GM21526 (cell line): Measurements from ENCODE around the gene DCLK2.

ENCODE experiments used
- ATAC-seq: cut with Tn5 transposase; IDR thresholded peaks from one replicate; pipeline ENCODE4 v1.9.1; 2021; ENCODE audit warnings: moderate library complexity; ENCODE audit not compliant: unreplicated experiment, low FRiP score

The DCLK2 gene

GRCh38 chr4:150256225-150256620 lies 178.0 kb downstream of the DCLK2 start:
- no peak for ATAC-seq

GRCh38 chr4:150256841-150257730 lies 178.8 kb downstream of the DCLK2 start:
- ATAC-seq = no peak

DNA sequence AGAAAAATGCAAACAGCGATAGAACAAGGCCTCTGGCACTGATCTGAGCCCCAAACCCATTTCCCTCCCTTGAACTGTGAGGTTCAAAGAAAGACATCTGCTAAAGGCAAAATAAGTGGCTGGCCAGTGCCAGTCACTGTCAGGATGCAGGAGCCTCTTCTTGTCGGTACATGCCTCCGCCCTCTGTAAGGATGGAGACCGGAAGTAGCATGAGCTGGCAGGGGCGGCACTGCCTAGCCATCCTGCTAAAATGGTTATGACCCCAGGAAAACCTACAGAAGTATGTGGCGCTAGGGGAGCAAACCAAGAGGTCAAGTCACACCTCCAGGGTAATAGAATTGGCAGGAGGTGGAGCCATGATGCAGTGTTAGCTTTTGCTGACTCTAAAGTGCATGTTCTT lies 180.3 kb downstream of the DCLK2 start:
- ATAC-seq = no peak

- ATAC-seq = no peak
Observed at GRCh38 chr4:150259861-150260567, 181.8 kb downstream of the DCLK2 start.

DNA sequence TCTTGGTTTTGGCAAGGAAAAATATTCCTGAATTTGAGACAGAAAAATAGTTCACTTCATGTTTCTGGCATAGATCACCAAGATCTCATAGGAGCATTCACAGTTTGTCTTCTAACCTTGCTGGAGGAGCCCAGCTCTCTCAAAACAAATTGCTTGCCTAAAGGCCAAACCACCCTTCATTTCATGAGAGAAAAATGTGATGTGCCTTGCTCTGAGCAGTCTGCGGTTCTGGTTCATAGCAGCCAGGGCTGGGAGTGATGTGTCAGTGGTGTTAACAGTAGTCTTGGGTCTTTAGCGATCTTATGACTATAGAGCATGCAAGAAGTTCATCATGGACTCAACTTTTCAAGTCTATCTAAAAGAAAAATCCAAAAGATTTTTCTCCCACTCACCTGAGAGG lies 183.3 kb downstream of the DCLK2 start:
- no peak for ATAC-seq

- ATAC-seq = no peak
Observed at GRCh38 chr4:150262611-150263010, 184.4 kb downstream of the DCLK2 start.

DNA sequence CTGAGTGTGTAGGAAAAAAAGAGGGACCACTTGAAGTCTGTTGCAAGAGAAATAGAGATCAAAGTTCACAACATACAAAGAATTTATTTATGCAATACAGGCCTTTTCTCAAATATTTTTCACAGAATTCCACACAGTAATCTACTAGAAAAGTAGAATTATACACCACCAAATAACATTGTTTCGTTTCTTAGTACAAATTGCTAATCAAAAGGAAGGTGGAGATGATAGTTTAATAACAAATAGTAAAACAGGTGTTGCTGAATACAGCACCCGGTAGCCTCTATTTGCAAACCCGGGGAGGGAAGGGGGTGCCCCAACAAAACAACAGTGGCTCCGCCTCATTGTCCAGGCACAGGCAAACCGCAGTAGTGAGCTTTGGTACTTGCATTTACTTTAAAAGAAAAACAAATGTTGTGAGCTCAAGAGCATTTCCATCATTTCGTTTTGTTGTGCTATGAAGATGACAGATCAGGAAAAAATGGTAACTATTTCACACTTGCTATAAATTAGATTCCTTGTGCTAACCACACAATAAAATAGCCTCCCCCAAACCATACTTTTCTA lies 186.4 kb downstream of the DCLK2 start:
- no peak for ATAC-seq

DNA sequence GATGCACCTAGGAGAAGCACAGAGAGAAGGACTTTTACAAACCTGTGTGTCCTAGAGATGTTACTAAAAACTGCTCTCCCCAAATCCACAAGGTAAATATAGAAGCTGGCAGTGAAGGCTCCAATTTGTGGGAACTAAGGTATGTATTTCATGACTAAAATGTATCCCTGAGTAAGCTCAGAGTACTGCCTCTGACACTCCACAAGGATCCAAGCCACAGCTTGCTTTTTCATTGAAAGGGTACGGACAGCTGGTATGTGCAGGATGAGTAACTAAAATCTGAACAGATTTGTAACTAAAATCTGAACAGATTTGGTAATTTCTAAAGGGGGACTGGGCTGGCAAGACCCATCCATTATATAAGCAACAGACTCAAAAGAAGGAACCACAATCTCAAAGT lies 187.6 kb downstream of the DCLK2 start:
- ATAC-seq = no peak

DNA sequence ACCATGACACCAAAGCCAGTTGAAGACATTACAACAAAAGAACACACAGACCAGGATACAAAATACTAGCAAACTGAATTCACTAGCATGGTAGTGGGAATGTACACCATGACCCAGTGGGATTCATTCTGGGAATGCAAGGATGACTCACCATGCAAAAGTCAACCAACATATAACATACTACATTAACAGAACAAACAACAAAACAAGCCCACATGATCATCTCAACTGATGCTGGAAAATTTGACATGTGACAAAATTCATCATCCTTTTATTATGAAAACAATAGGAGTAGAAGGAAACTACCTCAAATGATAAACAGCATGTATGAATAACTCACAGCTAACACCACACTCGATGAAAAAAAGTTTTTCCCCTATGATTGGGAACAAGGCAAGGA lies 190.2 kb downstream of the DCLK2 start:
- no peak for ATAC-seq

- ATAC-seq = no peak
Observed at GRCh38 chr4:150278206-150278605, 200.0 kb downstream of the DCLK2 start.

GRCh38 chr4:150280081-150280895 lies 202.0 kb downstream of the DCLK2 start:
- ATAC-seq = no peak

GRCh38 chr4:150280975-150281374 lies 202.7 kb downstream of the DCLK2 start:
- no peak for ATAC-seq

GRCh38 chr4:150283689-150284088 lies 205.4 kb downstream of the DCLK2 start:
- no peak for ATAC-seq

DNA sequence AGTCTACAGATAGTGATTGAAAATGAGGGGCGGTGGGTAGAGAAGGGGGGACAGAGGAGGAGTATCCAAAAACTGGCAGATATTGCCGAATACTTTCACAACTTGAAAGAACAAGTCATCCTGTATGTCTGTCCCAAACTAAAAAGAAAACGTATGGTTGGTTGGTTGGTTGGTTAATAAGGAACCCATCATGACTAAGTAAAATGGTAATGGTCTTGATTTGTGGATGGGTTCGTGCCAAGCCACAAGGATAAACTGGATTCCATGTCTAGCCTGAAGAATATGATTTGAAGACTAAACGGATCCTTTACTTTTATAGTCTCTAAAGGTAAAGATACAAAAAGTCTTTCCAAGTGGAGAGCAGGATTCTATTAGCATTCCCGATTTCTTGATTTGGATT lies 208.4 kb downstream of the DCLK2 start:
- no peak for ATAC-seq

DNA sequence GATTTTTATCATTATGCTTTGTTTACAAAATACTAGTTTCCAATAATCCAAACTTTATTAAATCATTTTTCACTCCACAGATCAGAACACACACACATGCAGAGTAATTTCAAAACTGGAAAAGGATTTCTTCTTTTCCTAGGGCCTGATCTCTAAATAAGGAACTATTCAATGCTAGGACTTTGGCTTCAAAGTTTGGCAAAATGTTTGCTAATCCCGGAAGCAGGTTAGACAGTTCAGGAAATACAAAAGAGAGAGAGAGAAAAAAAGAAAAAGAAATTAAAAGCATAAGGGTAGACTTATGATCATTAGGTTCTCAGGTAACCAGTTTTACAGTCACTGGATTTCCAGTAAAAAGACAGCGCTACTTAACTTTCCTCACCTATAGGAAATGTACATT lies 211.0 kb downstream of the DCLK2 start:
- ATAC-seq = no peak

DNA sequence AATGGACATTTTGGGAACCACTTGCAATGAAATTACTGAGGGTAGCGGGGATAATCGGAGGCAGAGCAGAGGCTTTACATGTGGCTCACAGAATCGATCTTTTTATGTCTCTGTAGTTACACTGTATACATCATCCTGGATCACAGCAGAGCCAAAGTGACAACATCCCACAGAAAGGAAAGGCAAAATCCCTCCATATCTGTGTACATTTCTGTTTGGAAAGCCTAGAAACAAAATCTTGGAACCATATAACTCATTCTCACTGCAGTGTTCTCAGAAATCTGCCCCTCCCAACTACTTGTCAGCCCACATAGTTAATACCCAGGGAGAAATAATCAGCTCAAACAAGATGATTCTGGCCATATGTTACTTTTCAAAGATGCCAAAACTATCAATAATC lies 211.6 kb downstream of the DCLK2 start:
- no peak for ATAC-seq

GRCh38 chr4:150297861-150298474 lies 219.7 kb downstream of the DCLK2 start:
- ATAC-seq = no peak

DNA sequence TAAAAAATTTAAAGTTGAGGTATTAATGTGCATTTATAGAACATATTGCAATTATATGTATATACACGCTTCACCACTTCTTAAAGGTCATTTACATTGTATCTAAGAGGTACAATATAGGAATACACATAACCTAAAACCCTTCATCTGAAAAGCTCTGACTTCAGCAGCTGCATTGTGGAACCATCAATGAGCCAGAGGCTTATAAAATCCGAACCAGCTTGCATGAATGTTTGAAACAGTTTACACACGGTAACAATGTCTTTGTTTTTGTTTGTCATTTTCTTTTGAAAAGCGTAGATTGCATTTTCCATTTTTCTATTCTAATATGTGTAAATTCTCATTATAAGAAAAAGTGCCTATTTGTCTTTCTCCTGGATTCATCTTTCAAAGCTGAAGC lies 221.6 kb downstream of the DCLK2 start:
- no peak for ATAC-seq

GRCh38 chr4:150302553-150302952 lies 224.3 kb downstream of the DCLK2 start:
- no peak for ATAC-seq

- no peak for ATAC-seq
Observed at GRCh38 chr4:150305995-150306394, 227.8 kb downstream of the DCLK2 start.
